Measurements from ENCODE around the gene SCAF11.
"Not testable (repeated sequence)": the region's sequence is repeated elsewhere in the genome, so short reads cannot be mapped to it uniquely, and the experiment has no call there.

SCAF11 gene, protein sequence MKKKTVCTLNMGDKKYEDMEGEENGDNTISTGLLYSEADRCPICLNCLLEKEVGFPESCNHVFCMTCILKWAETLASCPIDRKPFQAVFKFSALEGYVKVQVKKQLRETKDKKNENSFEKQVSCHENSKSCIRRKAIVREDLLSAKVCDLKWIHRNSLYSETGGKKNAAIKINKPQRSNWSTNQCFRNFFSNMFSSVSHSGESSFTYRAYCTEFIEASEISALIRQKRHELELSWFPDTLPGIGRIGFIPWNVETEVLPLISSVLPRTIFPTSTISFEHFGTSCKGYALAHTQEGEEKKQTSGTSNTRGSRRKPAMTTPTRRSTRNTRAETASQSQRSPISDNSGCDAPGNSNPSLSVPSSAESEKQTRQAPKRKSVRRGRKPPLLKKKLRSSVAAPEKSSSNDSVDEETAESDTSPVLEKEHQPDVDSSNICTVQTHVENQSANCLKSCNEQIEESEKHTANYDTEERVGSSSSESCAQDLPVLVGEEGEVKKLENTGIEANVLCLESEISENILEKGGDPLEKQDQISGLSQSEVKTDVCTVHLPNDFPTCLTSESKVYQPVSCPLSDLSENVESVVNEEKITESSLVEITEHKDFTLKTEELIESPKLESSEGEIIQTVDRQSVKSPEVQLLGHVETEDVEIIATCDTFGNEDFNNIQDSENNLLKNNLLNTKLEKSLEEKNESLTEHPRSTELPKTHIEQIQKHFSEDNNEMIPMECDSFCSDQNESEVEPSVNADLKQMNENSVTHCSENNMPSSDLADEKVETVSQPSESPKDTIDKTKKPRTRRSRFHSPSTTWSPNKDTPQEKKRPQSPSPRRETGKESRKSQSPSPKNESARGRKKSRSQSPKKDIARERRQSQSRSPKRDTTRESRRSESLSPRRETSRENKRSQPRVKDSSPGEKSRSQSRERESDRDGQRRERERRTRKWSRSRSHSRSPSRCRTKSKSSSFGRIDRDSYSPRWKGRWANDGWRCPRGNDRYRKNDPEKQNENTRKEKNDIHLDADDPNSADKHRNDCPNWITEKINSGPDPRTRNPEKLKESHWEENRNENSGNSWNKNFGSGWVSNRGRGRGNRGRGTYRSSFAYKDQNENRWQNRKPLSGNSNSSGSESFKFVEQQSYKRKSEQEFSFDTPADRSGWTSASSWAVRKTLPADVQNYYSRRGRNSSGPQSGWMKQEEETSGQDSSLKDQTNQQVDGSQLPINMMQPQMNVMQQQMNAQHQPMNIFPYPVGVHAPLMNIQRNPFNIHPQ (N-terminal part only)

DNA sequence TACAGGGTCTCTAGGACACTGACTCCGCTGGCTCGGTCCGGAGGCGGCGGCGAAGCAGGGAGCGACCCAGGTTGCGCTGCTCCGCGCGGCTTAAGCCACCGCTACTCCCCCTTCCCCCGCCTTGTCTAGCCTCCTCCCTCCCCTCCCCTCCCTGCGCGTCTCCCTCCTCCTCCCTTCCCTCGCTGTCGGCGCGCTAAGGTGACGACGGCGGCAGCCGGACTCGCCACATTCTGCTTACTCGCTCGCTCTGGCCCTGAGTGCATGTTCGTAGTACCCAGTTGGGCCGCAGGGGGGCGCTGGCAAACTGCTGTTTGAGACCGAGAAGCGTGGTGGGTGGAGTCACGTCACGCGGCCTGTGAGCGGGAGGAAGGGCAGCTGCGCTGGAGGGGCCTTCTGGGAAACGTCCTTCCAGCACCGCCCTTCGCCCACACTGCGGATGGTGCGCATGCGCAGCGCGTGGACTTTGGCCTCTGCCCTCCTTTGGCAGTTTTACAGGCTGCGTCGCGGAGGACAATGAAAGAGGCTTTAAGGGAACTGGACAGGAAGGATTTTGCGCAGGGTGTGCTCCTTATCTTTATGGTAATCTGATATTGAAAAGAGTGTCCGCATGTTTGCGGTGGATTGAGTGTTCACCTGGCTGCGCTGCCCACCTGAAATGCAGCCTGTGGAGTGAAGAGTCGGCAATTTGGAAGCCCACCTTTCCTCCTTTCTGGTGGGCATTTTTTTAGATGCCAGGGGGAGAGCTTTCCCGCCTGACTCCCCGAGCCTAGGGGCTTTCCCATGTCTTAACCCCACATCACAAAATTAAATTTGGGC, at the start of gene SCAF11:
SCAF11 (minus strand) TSS at position 107 of the 816 bp plus-strand sequence. CDS start 26,407 bp downstream, outside the sequence.
- peak; percentile 100 for DNase-seq (ENCODE audit: low read depth)
- peak; percentile 90 for TF ChIP-seq CTCF (conservative IDR thresholded peaks at IDR 0.05; ENCODE audit: low read depth, low read length)
- peak within 1 kb of the TSS; percentile 97 for H3K4me3 ChIP-seq (ENCODE audit: low read depth, low read length)

DNA sequence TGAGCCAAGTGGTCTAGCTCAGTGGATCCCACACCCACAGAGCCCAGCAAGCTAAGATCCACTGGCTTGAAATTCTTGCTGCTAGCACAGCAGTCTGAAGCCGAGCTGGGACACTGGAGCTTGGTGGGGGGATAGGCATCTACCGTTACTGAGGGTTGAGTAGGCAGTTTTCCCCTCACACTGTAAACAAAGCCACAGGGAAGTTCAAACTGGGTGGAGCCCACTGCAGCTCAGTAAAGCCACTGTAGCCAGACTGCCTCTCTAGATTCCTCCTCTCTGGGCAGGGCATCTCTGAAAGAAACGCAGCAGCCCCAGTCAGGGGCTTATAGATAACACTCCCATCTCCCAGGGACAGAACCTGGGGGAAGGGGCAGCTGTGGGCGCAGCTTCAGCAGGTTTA, 46.7 kb upstream of the SCAF11 start:
- not testable (repeated sequence) for H3K4me3 ChIP-seq (ENCODE audit: low read depth, low read length); DNase-seq (ENCODE audit: low read depth)

GRCh38 chr12:46027172-46027571, 36.8 kb upstream of the SCAF11 start:
- DNase-seq (ENCODE audit: low read depth): peak; percentile 7
- H3K4me3 ChIP-seq (ENCODE audit: low read depth, low read length): no peak overlapping the region
- TF ChIP-seq CTCF (conservative IDR thresholded peaks at IDR 0.05; ENCODE audit: low read depth, low read length): no peak

GRCh38 chr12:46024099-46024498, 33.7 kb upstream of the SCAF11 start:
- DNase-seq (ENCODE audit: low read depth): no peak
- no peak for TF ChIP-seq CTCF (conservative IDR thresholded peaks at IDR 0.05; ENCODE audit: low read depth, low read length)
- no peak overlapping the region for H3K4me3 ChIP-seq (ENCODE audit: low read depth, low read length)

DNA sequence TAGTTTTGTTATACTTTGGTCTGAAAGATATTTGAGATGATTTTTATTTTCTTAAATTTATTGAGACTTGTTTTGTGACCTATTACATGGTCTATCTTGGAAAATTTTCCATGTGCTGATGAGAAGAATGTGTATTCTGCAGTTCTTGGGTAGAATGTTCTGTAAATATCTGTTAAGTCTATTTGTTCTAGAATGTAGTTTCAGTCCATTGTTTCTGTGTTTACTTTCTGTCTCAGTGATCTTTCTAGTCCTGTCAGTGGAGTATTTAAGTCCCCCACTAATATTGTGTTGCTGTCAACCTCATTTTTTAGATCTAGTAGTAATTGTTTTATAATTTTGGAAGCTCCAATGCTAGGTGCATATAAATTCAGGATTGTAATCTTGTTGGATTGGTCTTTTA, 30.4 kb upstream of the SCAF11 start:
- H3K4me3 ChIP-seq (ENCODE audit: low read depth, low read length): no peak overlapping the region
- no peak for DNase-seq (ENCODE audit: low read depth)
- TF ChIP-seq CTCF (conservative IDR thresholded peaks at IDR 0.05; ENCODE audit: low read depth, low read length): no peak

- not testable (repeated sequence) for DNase-seq (ENCODE audit: low read depth); H3K4me3 ChIP-seq (ENCODE audit: low read depth, low read length)
Observed at GRCh38 chr12:46018712-46019111, 28.3 kb upstream of the SCAF11 start.

- DNase-seq (ENCODE audit: low read depth); H3K4me3 ChIP-seq (ENCODE audit: low read depth, low read length): not testable (repeated sequence)
Observed at GRCh38 chr12:46017866-46018375, 27.5 kb upstream of the SCAF11 start.

Measured in choroid plexus epithelial cell (primary cell).